AG04449 (cell line): ENCODE data around the gene DGKI.

Source experiments
- CTCF ChIA-PET: fragments of 350-600 bp; formaldehyde crosslinking; extraction: SDS; loops from one replicate; lab custom pipeline; 2021; ENCODE audit warnings: antibody characterized with exemption; lab: Yijun Ruan, JAX
- POLR2A ChIA-PET: fragments of 400-600, 350-600 bp; formaldehyde crosslinking; extraction: SDS; loops from one replicate; lab custom pipeline; 2020; ENCODE audit warnings: antibody characterized with exemption, inconsistent platforms; lab: Yijun Ruan, JAX
- DNase-seq: peaks from one replicate; pipeline ENCODE4 v3.0.0-alpha.2; 2010; ENCODE audit warnings: low read depth, low spot score
- H3K4me3 ChIP-seq: 2 replicates; pipeline ENCODE4 v1.5.1; 2011; ENCODE audit warnings: low read depth, mild to moderate bottlenecking, control low read depth, low read length
- TF ChIP-seq, protein P1 (sequence below): IDR thresholded peaks from one replicate; pipeline ENCODE4 v1.5.1; 2011; ENCODE audit warnings: mild to moderate bottlenecking, moderate library complexity, low read length, control low read depth, inconsistent platforms; ENCODE audit not compliant: insufficient read depth; ENCODE audit errors: missing control alignments

DGKI gene

GRCh38 chr7:137590071-137590755 is 256.6 kb downstream of the DGKI start:
- CTCF ChIA-PET, result interaction anchor here (0.7 to 6.1 kb wide), 12 partner anchors 7 to 1475 kb away, joined by 3 to 127 read pairs (median 10); no protein-coding TSS in a partner anchor
- POLR2A ChIA-PET, result interaction anchor here (0.9 to 2.3 kb wide), 2 partner anchors 10 to 633 kb away, joined by 3 to 7 read pairs; no protein-coding TSS in a partner anchor
- DNase-seq, result no peak
- H3K4me3 ChIP-seq, result no peak overlapping the region
- TF ChIP-seq, protein P1, sequence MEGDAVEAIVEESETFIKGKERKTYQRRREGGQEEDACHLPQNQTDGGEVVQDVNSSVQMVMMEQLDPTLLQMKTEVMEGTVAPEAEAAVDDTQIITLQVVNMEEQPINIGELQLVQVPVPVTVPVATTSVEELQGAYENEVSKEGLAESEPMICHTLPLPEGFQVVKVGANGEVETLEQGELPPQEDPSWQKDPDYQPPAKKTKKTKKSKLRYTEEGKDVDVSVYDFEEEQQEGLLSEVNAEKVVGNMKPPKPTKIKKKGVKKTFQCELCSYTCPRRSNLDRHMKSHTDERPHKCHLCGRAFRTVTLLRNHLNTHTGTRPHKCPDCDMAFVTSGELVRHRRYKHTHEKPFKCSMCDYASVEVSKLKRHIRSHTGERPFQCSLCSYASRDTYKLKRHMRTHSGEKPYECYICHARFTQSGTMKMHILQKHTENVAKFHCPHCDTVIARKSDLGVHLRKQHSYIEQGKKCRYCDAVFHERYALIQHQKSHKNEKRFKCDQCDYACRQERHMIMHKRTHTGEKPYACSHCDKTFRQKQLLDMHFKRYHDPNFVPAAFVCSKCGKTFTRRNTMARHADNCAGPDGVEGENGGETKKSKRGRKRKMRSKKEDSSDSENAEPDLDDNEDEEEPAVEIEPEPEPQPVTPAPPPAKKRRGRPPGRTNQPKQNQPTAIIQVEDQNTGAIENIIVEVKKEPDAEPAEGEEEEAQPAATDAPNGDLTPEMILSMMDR, result no peak

GRCh38 chr7:137587326-137587725 is 259.4 kb downstream of the DGKI start:
- ChIA-PET CTCF (interaction anchor here (1.6 kb wide), 1 partner anchor 418 kb away, joined by 5 read pairs; no protein-coding TSS in a partner anchor), POLR2A (no interaction called here)
- TF ChIP-seq, protein P1, result no peak
- DNase-seq, result no peak
- H3K4me3 ChIP-seq, result no peak overlapping the region

DNA sequence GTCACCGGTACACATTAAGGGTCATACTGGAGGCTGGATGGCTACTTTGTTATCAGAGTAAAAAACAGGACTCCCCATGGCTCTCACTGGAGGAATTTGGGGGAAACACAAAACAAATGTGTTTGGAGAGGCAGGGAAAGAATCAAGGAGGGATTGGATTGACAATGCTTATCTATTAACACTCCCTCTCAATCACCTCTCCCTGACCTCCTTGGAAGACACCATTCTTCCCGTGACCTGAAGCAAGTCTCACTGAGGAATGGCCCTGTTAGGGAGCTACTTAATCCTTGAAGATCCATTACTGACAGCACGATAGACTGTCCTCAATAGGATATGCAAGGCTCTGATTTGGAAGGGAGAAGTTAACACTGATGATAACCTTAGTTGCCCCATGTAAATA is 261.2 kb downstream of the DGKI start:
- DNase-seq, result no peak
- ChIA-PET POLR2A (interaction anchor here (0.6 kb wide), 1 partner anchor 131 kb away, joined by 3 read pairs; no protein-coding TSS in a partner anchor), CTCF (interaction anchor here (1.2 kb wide), 1 partner anchor 417 kb away, joined by 3 read pairs; the partner anchor contains the start of gene CREB3L2)
- TF ChIP-seq, protein P1, result no peak
- H3K4me3 ChIP-seq, result no peak overlapping the region

GRCh38 chr7:137583172-137583571 is 263.6 kb downstream of the DGKI start:
- POLR2A ChIA-PET, result no interaction called here
- DNase-seq, result no peak
- H3K4me3 ChIP-seq, result no peak overlapping the region
- CTCF ChIA-PET, result interaction anchor here (0.9 to 2.1 kb wide), 4 partner anchors 8 to 414 kb away, joined by 3 to 19 read pairs (median 4); no protein-coding TSS in a partner anchor
- TF ChIP-seq, protein P1, result no peak

GRCh38 chr7:137579913-137580640 is 266.7 kb downstream of the DGKI start:
- no peak overlapping the region for H3K4me3 ChIP-seq
- CTCF ChIA-PET, result interaction anchor here (1.0 to 5.2 kb wide), 7 partner anchors 9 to 422 kb away, joined by 3 to 28 read pairs (median 3); partner anchors contain the start of gene CREB3L2
- POLR2A ChIA-PET, result interaction anchor here (1.2 to 2.4 kb wide), 2 partner anchors 11 to 125 kb away, joined by 3 to 7 read pairs; no protein-coding TSS in a partner anchor
- TF ChIP-seq, protein P1, result no peak
- peak; percentile 44 for DNase-seq
